GM19452 (cell line): ENCODE data around the gene SPIRE2.
"Not testable (repeated sequence)": the region's sequence is repeated elsewhere in the genome, so short reads cannot be mapped to it uniquely, and the experiment has no call there.

Experiments
- ATAC-seq: cut with Tn5 transposase; IDR thresholded peaks from one replicate; pipeline ENCODE4 v1.9.1; 2021; ENCODE audit not compliant: unreplicated experiment

SPIRE2 gene

GRCh38 chr16:89912143-89912542 lies 83.9 kb downstream of the SPIRE2 start:
- no peak for ATAC-seq

GRCh38 chr16:89912627-89913026 lies 84.4 kb downstream of the SPIRE2 start:
- no peak for ATAC-seq

- no peak for ATAC-seq
Observed at GRCh38 chr16:89913408-89914387, 85.4 kb downstream of the SPIRE2 start.

GRCh38 chr16:89914642-89915285 lies 86.5 kb downstream of the SPIRE2 start:
- ATAC-seq = not testable (repeated sequence)

GRCh38 chr16:89915303-89916232 lies 87.3 kb downstream of the SPIRE2 start:
- ATAC-seq = no peak

- ATAC-seq = no peak
Observed at GRCh38 chr16:89917773-89918452, 89.6 kb downstream of the SPIRE2 start.

- ATAC-seq = no peak
Observed at GRCh38 chr16:89918453-89919347, 90.4 kb downstream of the SPIRE2 start, which contains the start of gene MC1R. MC1R (plus strand) TSS chr16:89918862; CDS start chr16:89919259, 397 bp downstream.

- no peak for ATAC-seq
Observed at GRCh38 chr16:89919535-89920406, 91.5 kb downstream of the SPIRE2 start.

- no peak for ATAC-seq
Observed at GRCh38 chr16:89920723-89921122, 92.4 kb downstream of the SPIRE2 start.
